Activated T-cell treated with anti-CD3 and anti-CD28 coated beads, Interleukin-2, amount 50 U/mL, for 4 hours (primary cell): ENCODE measurements around the gene HK3. TPM values are rescaled to one million over a fixed set of nuclear protein-coding genes. Genes with fewer than 3 reads are reported as not detected.

Source experiments
- ATAC-seq, 2 donors: fragments of 200-7000 bp; cut with Tn5 transposase; one replicate each; pipeline ENCODE4 v1.10.0; 2021
- DNase-seq: peaks from one replicate; pipeline ENCODE4 v3.0.0-alpha.2; 2020
- H3K27me3 Mint-ChIP-seq: one replicate; pipeline ENCODE4 v1.8.0; 2021; ENCODE audit warnings: low read depth, mixed read lengths
- H3K36me3 Mint-ChIP-seq: one replicate; pipeline ENCODE4 v1.8.0; 2022; ENCODE audit warnings: mixed read lengths; ENCODE audit not compliant: insufficient read depth
- H3K4me1 Mint-ChIP-seq: one replicate; pipeline ENCODE4 v1.8.0; 2021; ENCODE audit warnings: low read depth, mixed read lengths
- H3K4me3 Mint-ChIP-seq: one replicate; pipeline ENCODE4 v1.8.0; 2021; ENCODE audit warnings: mild to moderate bottlenecking, moderate library complexity, mixed read lengths
- H3K9me3 Mint-ChIP-seq: one replicate; pipeline ENCODE4 v1.8.0; 2021; ENCODE audit warnings: mixed read lengths
- total RNA-seq, 3 donors: library from RNA; stranded (reverse); gene quantifications; one replicate each; pipeline ENCODE4 v1.2.1, GENCODE V29; 2021

The HK3 gene
- total RNA-seq, 3 donors from 2014 or later = 0.19 to 0.61 TPM; not detected in 1

DNA sequence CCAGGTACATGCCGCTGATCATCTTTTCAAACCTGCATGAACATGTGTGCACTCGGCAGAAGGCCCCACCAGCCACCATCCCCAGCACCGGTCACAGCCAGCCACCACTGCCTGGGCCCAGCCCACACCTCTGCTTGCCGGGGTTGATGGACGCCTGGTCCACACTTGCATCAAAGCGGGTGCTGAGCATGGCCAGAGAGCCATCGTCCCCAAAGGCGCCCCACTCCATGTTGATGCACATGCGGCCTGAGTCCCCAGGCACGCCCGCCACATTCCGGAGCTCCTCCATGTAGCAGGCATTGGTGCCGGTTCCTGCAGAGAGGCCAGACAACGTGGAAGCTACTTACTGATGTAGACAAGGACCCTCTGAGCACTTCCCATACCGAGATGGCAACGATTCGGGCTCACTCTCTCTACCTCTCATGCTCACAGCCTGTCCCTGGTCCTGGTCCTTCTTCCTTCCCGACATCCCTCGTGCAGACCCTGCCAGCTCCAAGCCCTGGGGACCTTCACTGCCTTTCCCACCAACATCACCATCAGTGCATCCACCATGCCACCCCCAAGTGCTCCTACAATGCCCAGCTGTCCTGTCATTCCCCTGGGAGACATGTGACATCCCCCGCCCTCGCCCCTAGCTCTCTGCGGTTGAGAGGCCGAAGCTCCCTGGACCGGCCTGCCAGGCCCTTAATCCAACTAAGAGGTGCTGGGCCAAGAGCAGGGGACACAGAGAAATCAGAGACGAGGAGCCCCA lies 17.2 kb downstream of the HK3 start:
- ATAC-seq (no peak), DNase-seq (no peak)
- no peaks in the 10 kb centered on the region for H3K36me3 Mint-ChIP-seq
- H3K4me1 Mint-ChIP-seq = peaks cover 6% of the 10 kb centered on the region
- H3K9me3 Mint-ChIP-seq = no peaks in the 10 kb centered on the region
- H3K27me3 Mint-ChIP-seq = peaks cover 13% of the 10 kb centered on the region
- H3K4me3 Mint-ChIP-seq = no peak overlapping the region

DNA sequence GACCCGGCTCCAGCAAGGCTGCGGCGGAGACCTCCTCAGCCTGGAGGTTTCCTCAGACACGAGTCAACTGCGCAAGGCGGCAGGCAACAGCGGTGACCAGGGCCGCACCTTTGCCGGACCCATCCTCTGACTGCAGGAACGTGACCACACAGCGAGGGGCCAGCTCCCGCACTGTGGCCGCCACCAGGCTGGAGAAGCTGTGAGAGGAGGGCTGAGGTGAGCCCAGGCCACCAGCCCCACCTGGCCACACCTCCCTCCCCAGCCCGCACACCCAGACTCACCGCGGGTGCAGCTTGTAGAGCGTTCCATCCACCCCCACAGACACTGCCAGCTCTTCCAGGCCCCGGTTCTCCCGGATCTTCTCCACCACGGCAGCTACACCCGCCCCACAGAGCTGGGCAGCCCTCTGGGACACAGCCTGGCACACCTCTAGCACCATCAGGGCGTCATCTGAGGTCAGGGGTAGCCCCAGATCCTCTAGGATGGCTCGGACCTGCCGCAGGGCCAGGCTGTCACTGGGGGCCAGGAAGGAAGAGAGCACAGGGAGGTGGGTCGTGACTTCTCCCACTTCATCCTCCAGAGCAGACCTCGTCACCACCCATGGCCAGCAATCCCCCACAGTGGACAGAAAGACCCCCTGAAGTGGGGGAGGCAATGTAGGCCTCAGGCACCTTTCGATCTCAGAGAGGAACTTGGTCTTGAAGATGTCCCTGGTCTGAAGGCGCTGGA lies 18.0 kb downstream of the HK3 start:
- DNase-seq (no peak), ATAC-seq (no peak)
- Mint-ChIP-seq H3K4me3 (no peak overlapping the region), H3K36me3 (no peaks in the 10 kb centered on the region), H3K4me1 (peaks cover 8% of the 10 kb centered on the region), H3K9me3 (no peaks in the 10 kb centered on the region), H3K27me3 (peaks cover 18% of the 10 kb centered on the region)

DNA sequence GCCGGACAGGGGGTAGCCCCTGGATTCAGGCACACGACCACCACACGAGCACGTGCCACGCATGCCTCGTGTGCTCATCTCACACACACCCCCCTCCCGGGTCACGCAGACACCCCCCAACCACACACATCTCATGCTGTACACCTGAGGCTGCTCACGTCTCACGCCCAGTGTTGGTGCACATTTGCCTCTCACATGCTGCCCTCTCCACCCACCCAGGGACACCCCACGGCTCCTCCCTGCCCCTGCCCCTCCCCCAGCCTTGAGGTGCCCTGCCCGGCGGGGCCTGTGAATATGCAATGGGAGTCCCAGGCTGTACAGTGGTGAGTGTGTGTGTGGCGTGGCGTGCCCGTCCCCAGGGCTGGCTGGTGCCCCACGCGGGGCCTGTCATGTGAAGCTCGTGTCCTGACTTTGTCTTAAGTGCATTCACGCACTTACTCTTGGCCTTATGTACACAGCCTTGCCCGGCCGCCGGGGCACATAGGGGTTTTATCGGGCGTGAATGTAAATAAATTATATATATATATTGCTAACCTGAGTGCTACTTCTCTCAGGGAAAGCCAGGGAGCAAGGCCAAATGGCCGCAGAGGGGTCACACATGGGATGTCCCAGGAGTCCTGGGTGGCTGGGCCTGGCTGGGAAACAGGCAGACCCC lies 18.7 kb downstream of the HK3 start:
- Mint-ChIP-seq H3K4me3 (no peak overlapping the region), H3K36me3 (no peaks in the 10 kb centered on the region), H3K4me1 (peaks cover 14% of the 10 kb centered on the region), H3K27me3 (peaks cover 25% of the 10 kb centered on the region), H3K9me3 (no peaks in the 10 kb centered on the region)
- DNase-seq = no peak
- no peak for ATAC-seq

DNA sequence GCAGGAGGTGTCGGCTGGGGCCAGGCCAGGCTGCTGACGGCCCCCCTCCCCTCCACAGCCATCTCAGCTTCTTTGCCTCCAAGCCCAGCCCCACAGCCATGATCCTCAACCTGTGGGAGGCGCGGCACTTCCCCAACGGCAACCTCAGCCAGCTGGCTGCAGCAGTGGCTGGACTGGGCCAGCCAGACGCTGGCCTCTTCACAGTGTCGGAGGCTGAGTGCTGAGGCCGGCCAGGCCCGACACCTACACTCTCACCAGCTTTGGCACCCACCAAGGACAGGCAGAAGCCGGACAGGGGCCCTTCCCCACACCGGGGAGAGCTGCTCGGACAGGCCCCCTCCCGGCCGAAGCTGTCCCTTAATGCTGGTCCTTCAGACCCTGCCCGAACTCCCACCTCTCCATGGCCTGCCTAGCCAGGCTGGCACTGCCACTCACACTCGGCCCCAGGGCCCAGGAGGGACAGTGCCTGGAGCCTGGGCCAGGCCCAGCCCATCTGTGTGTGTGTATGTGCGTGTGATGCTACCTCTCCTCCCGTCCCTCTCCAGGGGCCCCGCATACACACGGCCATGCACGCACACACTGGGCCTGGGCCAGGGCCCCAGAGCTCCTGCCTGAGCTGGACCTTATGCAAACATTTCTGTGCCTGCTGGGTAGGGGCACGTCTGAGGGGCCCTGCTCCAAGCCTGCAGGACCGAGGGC lies 19.3 kb downstream of the HK3 start:
- peaks cover 14% of the 10 kb centered on the region for H3K4me1 Mint-ChIP-seq
- no peak overlapping the region for H3K4me3 Mint-ChIP-seq
- DNase-seq = no peak
- no peaks in the 10 kb centered on the region for H3K36me3 Mint-ChIP-seq
- H3K9me3 Mint-ChIP-seq = no peaks in the 10 kb centered on the region
- ATAC-seq = no peak
- H3K27me3 Mint-ChIP-seq = peaks cover 32% of the 10 kb centered on the region

DNA sequence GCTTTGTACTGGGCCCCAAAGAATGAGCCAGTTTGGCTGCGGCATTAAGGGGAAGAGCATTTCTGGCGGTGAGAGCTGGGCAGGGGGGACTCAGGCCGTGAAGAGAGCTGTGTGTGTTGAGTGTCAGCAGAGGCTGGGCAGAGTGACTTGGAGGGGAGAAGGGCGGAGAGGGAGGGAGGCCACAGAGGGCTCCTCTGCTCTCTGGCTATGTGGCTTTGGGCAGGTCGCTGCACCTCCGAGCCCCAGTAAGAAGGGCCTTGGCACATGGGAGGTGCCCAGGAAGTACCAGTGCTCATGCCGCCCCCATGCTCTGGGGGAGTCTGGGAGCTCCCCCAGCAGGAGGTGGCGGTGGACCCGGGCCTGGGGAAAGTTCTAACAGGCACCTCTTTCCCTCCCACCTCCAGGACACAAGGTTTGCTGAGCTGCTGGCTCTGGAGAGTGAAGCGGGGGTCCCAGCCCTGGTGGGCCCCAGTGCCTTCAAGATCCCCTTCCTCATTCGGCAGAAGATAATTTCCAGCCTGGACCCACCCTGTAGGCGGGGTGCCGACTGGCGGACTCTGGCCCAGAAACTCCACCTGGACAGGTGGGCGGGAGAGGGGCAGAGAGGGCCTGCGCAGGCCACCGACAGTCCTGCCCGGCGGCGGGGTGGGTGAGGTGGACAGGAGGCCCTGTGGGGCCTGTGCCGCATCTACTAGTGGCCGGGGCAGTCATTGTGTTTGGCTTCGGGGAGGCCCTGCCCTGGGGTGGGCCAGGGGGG lies 20.1 kb downstream of the HK3 start:
- H3K4me1 Mint-ChIP-seq = peaks cover 11% of the 10 kb centered on the region
- H3K27me3 Mint-ChIP-seq = peaks cover 32% of the 10 kb centered on the region

DNA sequence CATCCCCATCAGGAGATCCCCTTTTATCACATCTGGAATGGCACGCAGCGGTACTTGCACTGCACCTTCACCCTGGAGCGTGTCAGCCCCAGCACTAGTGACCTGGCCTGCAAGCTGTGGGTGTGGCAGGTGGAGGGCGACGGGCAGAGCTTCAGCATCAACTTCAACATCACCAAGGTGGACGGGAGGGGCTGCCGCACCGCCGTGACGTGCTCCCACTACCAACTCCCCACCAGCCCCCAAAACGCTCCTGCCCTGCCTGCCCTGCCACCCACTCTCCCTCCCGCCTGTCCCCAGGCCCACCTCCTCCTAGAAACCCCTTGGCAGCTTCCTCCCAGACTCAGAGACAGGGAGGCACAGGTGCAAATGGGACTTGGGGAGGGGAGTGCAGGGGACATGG lies 20.7 kb downstream of the HK3 start:
- Mint-ChIP-seq H3K27me3 (peaks cover 36% of the 10 kb centered on the region), H3K36me3 (no peaks in the 10 kb centered on the region), H3K4me1 (peaks cover 11% of the 10 kb centered on the region), H3K9me3 (no peaks in the 10 kb centered on the region), H3K4me3 (no peak overlapping the region)
- ATAC-seq (no peak), DNase-seq (no peak)

More for the DNA sequence above, 20.1 kb downstream of the HK3 start:
- Mint-ChIP-seq H3K9me3 (no peaks in the 10 kb centered on the region), H3K36me3 (no peaks in the 10 kb centered on the region), H3K4me3 (no peak overlapping the region)
- no peak for ATAC-seq
- DNase-seq = no peak

DNA sequence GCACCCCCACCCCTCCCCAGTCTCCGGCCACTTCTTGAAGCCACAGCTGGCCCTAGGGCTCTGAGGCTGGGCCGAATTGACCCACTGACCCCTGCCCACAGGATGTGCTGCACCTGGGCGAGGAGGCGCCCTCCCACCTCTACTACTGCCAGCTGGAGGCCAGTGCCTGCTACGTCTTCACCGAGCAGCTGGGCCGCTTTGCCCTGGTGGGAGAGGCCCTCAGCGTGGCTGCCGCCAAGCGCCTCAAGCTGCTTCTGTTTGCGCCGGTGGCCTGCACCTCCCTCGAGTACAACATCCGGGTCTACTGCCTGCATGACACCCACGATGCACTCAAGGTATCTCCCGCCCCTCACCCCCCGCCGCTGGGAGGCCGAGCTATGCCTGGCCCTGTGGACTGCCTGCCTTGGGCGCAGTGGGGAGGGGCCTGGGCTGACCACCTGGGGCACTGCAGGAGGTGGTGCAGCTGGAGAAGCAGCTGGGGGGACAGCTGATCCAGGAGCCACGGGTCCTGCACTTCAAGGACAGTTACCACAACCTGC lies 21.3 kb downstream of the HK3 start:
- H3K36me3 Mint-ChIP-seq = no peaks in the 10 kb centered on the region
- H3K9me3 Mint-ChIP-seq = no peaks in the 10 kb centered on the region
- ATAC-seq (no peak), DNase-seq (no peak)
- H3K4me3 Mint-ChIP-seq = no peak overlapping the region
- H3K27me3 Mint-ChIP-seq = peaks cover 36% of the 10 kb centered on the region
- H3K4me1 Mint-ChIP-seq = peaks cover 11% of the 10 kb centered on the region

DNA sequence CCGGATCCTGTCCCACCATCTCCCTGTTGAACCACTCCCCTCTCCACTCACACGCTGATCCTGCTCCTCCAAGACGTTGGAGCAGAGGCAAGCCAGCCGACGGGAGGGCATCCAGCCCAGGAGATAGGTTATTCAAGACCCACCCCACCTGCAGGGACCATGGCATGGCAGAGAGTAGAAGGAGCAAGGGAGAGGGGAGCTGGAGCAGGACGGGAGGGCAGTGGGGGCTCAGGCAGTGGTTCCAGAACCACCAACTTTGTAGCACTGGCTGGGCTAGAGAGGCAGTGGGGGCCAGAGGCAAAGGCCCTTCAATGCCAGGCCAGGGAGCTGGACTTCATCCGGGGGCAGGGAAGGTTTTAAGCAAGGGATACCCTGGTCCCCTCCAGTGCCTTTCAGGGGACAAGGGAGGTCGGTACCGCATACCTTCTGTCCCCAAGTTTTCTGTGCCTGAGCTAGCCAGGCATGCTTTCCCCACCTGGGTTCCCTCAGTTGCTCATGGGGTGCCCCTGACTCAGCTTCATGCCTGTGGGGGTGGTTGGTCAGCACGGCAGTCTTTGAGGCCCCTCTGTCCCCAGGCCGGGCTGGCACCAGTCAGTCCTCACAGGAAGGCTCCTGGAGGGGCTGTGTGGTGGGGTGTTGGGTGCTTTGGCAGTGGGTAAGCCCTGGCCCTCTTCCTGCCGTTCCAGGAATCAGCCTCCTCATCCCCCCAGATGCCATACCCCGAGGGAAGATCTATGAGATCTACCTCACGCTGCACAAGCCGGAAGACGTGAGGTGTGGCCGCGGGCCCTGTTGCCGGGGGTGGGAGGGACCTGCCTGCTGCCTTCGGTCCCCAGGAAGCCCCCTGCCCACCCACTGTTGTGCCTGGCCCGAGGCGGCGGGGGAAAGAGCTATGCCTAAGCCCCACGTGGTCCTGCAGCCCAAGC lies 22.4 kb downstream of the HK3 start:
- Mint-ChIP-seq H3K9me3 (no peaks in the 10 kb centered on the region), H3K36me3 (no peaks in the 10 kb centered on the region), H3K4me3 (no peak overlapping the region), H3K27me3 (peaks cover 36% of the 10 kb centered on the region), H3K4me1 (peaks cover 11% of the 10 kb centered on the region)
- no peak for DNase-seq
- no peak for ATAC-seq

DNA sequence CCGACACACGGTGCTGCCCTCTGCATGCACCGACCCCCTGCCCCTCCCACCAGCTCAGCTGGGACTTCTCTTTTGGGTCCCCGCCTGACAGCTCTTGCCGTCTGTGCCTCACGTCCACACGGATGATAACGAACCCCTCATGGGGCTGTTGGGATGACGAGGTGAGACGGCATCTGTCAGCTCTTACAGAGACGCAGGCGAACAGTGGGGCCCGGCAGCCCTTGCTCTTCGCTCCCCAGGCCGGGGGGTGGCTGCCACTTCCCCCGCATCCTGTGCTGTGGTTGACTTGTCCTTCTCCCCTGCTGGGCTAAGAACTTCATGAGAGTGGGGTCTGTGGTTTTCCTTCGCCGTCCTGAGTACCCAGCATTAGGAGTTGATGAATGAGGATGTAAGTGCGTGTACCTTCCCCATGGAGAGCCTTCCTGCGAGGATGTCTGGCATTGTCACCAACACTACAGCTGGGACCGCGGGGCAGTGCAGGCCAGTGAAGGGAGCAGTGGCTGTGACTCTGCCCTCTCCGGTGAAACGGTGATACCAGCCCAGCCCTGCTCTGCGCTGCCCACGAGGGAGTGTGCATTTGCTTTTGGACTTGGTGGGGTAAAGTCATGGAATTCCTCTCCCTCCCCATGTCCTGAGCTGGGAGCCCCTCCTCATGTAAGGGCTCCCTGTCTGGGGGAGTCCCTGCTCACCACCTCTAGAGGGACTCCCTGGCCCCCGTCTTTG lies 23.2 kb downstream of the HK3 start:
- Mint-ChIP-seq H3K9me3 (no peaks in the 10 kb centered on the region), H3K4me1 (peaks cover 11% of the 10 kb centered on the region), H3K4me3 (peak overlapping the region; percentile 13), H3K27me3 (peaks cover 33% of the 10 kb centered on the region), H3K36me3 (no peaks in the 10 kb centered on the region)
- ATAC-seq (peak; percentile 50 to 56), DNase-seq (no peak)

DNA sequence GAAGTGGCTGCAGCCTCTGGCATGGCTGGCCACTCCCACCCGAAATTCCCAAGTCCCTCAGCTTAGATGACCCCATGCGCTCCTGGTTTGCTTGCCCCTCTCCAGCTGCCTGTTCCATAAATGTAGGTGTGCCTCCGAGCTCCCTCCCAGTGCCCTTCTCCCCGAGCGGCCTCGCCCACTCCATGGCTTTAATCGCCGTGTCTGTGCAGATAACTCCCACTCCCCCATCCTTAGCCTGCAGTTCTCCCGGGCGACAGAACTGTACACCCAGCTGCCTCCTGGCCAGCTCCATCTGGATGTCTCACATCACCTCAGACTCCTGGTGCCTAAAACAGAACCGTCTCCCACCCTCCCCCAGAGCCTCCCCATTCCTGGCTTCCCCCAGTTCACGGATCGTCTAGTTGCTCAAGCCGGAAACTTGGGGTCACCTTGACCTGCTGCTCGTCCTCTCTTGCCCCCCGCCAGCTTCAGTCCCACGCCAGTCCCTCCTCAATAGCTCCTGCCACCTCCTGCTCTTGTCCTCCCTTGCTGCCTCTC lies 24.1 kb downstream of the HK3 start:
- DNase-seq (no peak), ATAC-seq (no peak)
- Mint-ChIP-seq H3K27me3 (peaks cover 33% of the 10 kb centered on the region), H3K36me3 (no peaks in the 10 kb centered on the region), H3K4me3 (no peak overlapping the region), H3K4me1 (peaks cover 15% of the 10 kb centered on the region), H3K9me3 (no peaks in the 10 kb centered on the region)

DNA sequence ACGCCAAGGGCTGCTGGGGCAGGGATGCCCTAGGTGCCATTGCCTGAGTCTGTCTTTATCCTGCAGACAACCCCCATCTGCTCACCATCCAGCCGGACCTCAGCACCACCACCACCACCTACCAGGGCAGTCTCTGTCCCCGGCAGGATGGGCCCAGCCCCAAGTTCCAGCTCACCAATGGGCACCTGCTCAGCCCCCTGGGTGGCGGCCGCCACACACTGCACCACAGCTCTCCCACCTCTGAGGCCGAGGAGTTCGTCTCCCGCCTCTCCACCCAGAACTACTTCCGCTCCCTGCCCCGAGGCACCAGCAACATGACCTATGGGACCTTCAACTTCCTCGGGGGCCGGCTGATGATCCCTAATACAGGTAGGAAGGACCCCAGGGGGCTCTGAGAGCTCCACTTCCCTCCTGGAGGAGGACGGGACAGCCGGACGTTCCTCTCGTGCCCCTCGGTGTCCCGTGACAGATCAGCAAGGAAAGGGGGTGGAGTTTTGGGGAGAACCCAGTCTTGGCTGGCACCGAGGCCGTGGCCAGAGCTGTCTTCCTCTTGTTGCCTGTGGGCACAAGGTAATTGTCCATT lies 24.9 kb downstream of the HK3 start:
- Mint-ChIP-seq H3K4me3 (no peak overlapping the region), H3K4me1 (peaks cover 15% of the 10 kb centered on the region), H3K9me3 (no peaks in the 10 kb centered on the region), H3K27me3 (peaks cover 33% of the 10 kb centered on the region), H3K36me3 (no peaks in the 10 kb centered on the region)
- DNase-seq (no peak), ATAC-seq (no peak)
